Measurements from ENCODE around the gene BCL11A.
A peak's percentile ranks its signal among the peaks of the same experiment; 100 is the strongest.

- TF ChIP-seq, protein P1, sequence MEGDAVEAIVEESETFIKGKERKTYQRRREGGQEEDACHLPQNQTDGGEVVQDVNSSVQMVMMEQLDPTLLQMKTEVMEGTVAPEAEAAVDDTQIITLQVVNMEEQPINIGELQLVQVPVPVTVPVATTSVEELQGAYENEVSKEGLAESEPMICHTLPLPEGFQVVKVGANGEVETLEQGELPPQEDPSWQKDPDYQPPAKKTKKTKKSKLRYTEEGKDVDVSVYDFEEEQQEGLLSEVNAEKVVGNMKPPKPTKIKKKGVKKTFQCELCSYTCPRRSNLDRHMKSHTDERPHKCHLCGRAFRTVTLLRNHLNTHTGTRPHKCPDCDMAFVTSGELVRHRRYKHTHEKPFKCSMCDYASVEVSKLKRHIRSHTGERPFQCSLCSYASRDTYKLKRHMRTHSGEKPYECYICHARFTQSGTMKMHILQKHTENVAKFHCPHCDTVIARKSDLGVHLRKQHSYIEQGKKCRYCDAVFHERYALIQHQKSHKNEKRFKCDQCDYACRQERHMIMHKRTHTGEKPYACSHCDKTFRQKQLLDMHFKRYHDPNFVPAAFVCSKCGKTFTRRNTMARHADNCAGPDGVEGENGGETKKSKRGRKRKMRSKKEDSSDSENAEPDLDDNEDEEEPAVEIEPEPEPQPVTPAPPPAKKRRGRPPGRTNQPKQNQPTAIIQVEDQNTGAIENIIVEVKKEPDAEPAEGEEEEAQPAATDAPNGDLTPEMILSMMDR (conservative IDR thresholded peaks at IDR 0.05) = peak; percentile 26
- no peak for TF ChIP-seq ZFX (IDR thresholded peaks at IDR 0.05)
These were observed 12.0 kb upstream of the BCL11A start for GRCh38 chr2:60565472-60565871.

All from C4-2B (cell line).